ENCODE measurements around the gene GLRX3. TPM values are rescaled to one million over a fixed set of nuclear protein-coding genes. Genes with fewer than 3 reads are reported as not detected.
A peak's percentile ranks its signal among the peaks of the same experiment; 100 is the strongest.
"Not testable (repeated sequence)": the region's sequence is repeated elsewhere in the genome, so short reads cannot be mapped to it uniquely, and the experiment has no call there.

The GLRX3 gene
- polyA plus RNA-seq (2013, experiment 1 of 2) = 136 TPM
- polyA plus RNA-seq (2013, experiment 2 of 2) = 138 TPM

- H3K4me2 ChIP-seq (ENCODE audit: low read length, poor library complexity, severe bottlenecking) = peak within 1 kb of the TSS; percentile 96
- peak within 1 kb of the TSS in 1 of 2 experiments; percentile 94 for H3K14ac ChIP-seq (ENCODE audit: low read length in 2 of 2)
- H3K4ac ChIP-seq (ENCODE audit: low read depth in 1 of 2, low read length in 2 of 2) = peak within 1 kb of the TSS; percentile 84 to 97
- WGBS = under 1% methylated on average over 73 of the region's 96 CpGs
- H3K9me3 ChIP-seq (ENCODE audit: control insufficient read depth, low read length) = no peaks in the 10 kb centered on the region
- peaks cover 0 to 10% of the 10 kb centered on the region in 2 experiments for H3K36me3 ChIP-seq (ENCODE audit: control insufficient read depth in 1 of 2, insufficient read depth in 2 of 2, low read depth in 1 of 2, low read length in 2 of 2)
- DNase-seq = peak; percentile 87
- peak within 1 kb of the TSS; percentile 90 for H3K9ac ChIP-seq (ENCODE audit: low read length)
- peak within 1 kb of the TSS; percentile 87 to 90 for H3K18ac ChIP-seq (ENCODE audit: low read depth in 1 of 2, low read length in 2 of 2)
- peaks cover 10% of the 10 kb centered on the region for H3K79me1 ChIP-seq (replicated peaks; ENCODE audit: low read length, poor library complexity, severe bottlenecking)
- peak within 1 kb of the TSS; percentile 87 for H2BK15ac ChIP-seq (ENCODE audit: low read depth, poor library complexity, severe bottlenecking)
- no peaks in the 10 kb centered on the region for H3K27me3 ChIP-seq (ENCODE audit: control insufficient read depth in 1 of 2, insufficient read depth in 1 of 2, low read length in 2 of 2)
- peaks cover 20% of the 10 kb centered on the region for H3K4me1 ChIP-seq (ENCODE audit: control insufficient read depth, insufficient read depth, low read depth, low read length)
- peak within 1 kb of the TSS; percentile 97 for H2AFZ ChIP-seq (ENCODE audit: low read depth, low read length)
- peak within 1 kb of the TSS; percentile 98 for H2BK120ac ChIP-seq (ENCODE audit: low read depth, low read length)
- H4K91ac ChIP-seq (ENCODE audit: low read length) = peak within 1 kb of the TSS; percentile 93
- H3K4me3 ChIP-seq (ENCODE audit: insufficient read depth in 1 of 2, low read depth in 1 of 2, low read length in 2 of 2) = peak within 1 kb of the TSS; percentile 88 to 99
- H2BK5ac ChIP-seq (ENCODE audit: low read depth, low read length, poor library complexity, severe bottlenecking) = peak within 1 kb of the TSS; percentile 81
- peak within 1 kb of the TSS; percentile 43 for H3K27ac ChIP-seq (ENCODE audit: low read length, poor library complexity, severe bottlenecking)
- peak within 1 kb of the TSS; percentile 44 to 83 for H3K23ac ChIP-seq (ENCODE audit: low read length in 2 of 2)
- H4K8ac ChIP-seq (ENCODE audit: low read length) = peak within 1 kb of the TSS; percentile 99
- H2BK12ac ChIP-seq (ENCODE audit: low read length in 2 of 2) = peak within 1 kb of the TSS; percentile 25 to 66
- H2AK5ac ChIP-seq (ENCODE audit: low read length, severe bottlenecking) = peak within 1 kb of the TSS; percentile 46
Observed at GRCh38 chr10:130136226-130137089, at the start of gene GLRX3. TSS of gene GLRX3 (plus strand) at chr10:130136391. CDS start at chr10:130136421, 30 bp downstream.

- not testable (repeated sequence) for H3K9me3 ChIP-seq (ENCODE audit: control insufficient read depth, low read length); H3K14ac ChIP-seq (ENCODE audit: low read length in 2 of 2); H3K4me2 ChIP-seq (ENCODE audit: low read length, poor library complexity, severe bottlenecking); H4K8ac ChIP-seq (ENCODE audit: low read length); H3K27me3 ChIP-seq (ENCODE audit: control insufficient read depth in 1 of 2, insufficient read depth in 1 of 2, low read length in 2 of 2); H2BK15ac ChIP-seq (ENCODE audit: low read depth, poor library complexity, severe bottlenecking); H2BK120ac ChIP-seq (ENCODE audit: low read depth, low read length); H3K36me3 ChIP-seq (ENCODE audit: control insufficient read depth in 1 of 2, insufficient read depth in 2 of 2, low read depth in 1 of 2, low read length in 2 of 2); H2BK12ac ChIP-seq (ENCODE audit: low read length in 2 of 2); H2BK5ac ChIP-seq (ENCODE audit: low read depth, low read length, poor library complexity, severe bottlenecking); H3K18ac ChIP-seq (ENCODE audit: low read depth in 1 of 2, low read length in 2 of 2); H2AK5ac ChIP-seq (ENCODE audit: low read length, severe bottlenecking); H3K23ac ChIP-seq (ENCODE audit: low read length in 2 of 2); H3K4me3 ChIP-seq (ENCODE audit: insufficient read depth in 1 of 2, low read depth in 1 of 2, low read length in 2 of 2); H3K9ac ChIP-seq (ENCODE audit: low read length); H3K4ac ChIP-seq (ENCODE audit: low read depth in 1 of 2, low read length in 2 of 2); H2AFZ ChIP-seq (ENCODE audit: low read depth, low read length); H3K79me1 ChIP-seq (replicated peaks; ENCODE audit: low read length, poor library complexity, severe bottlenecking); H3K4me1 ChIP-seq (ENCODE audit: control insufficient read depth, insufficient read depth, low read depth, low read length); H4K91ac ChIP-seq (ENCODE audit: low read length); DNase-seq; H3K27ac ChIP-seq (ENCODE audit: low read length, poor library complexity, severe bottlenecking)
- WGBS = 67% methylated on average over 5 of the region's 5 CpGs
Observed at GRCh38 chr10:130090565-130090964, 45.6 kb upstream of the GLRX3 start.

- Histone ChIP-seq H3K9ac (ENCODE audit: low read length) (no peak overlapping the region), H2BK12ac (ENCODE audit: low read length in 2 of 2) (no peak overlapping the region), H4K8ac (ENCODE audit: low read length) (no peak overlapping the region), H3K18ac (ENCODE audit: low read depth in 1 of 2, low read length in 2 of 2) (no peak overlapping the region), H2BK120ac (ENCODE audit: low read depth, low read length) (no peak overlapping the region), H3K4me3 (ENCODE audit: insufficient read depth in 1 of 2, low read depth in 1 of 2, low read length in 2 of 2) (no peak overlapping the region), H3K23ac (ENCODE audit: low read length in 2 of 2) (no peak overlapping the region), H2AK5ac (ENCODE audit: low read length, severe bottlenecking) (no peak overlapping the region), H3K4me2 (ENCODE audit: low read length, poor library complexity, severe bottlenecking) (no peak overlapping the region), H3K79me1 (replicated peaks; ENCODE audit: low read length, poor library complexity, severe bottlenecking) (no peaks in the 10 kb centered on the region), H4K91ac (ENCODE audit: low read length) (no peak overlapping the region), H2BK15ac (ENCODE audit: low read depth, poor library complexity, severe bottlenecking) (no peak overlapping the region), H2BK5ac (ENCODE audit: low read depth, low read length, poor library complexity, severe bottlenecking) (no peak overlapping the region), H3K9me3 (ENCODE audit: control insufficient read depth, low read length) (no peaks in the 10 kb centered on the region), H2AFZ (ENCODE audit: low read depth, low read length) (no peak overlapping the region), H3K36me3 (ENCODE audit: control insufficient read depth in 1 of 2, insufficient read depth in 2 of 2, low read depth in 1 of 2, low read length in 2 of 2) (peaks cover 4 to 7% of the 10 kb centered on the region in 2 experiments), H3K4ac (ENCODE audit: low read depth in 1 of 2, low read length in 2 of 2) (no peak overlapping the region), H3K27ac (ENCODE audit: low read length, poor library complexity, severe bottlenecking) (no peak overlapping the region), H3K27me3 (ENCODE audit: control insufficient read depth in 1 of 2, insufficient read depth in 1 of 2, low read length in 2 of 2) (no peaks in the 10 kb centered on the region), H3K14ac (ENCODE audit: low read length in 2 of 2) (no peak overlapping the region), H3K4me1 (ENCODE audit: control insufficient read depth, insufficient read depth, low read depth, low read length) (no peaks in the 10 kb centered on the region)
- WGBS = 83% methylated on average over 3 of the region's 6 CpGs
- DNase-seq = no peak
Observed at GRCh38 chr10:130099344-130099743, 36.8 kb upstream of the GLRX3 start.

- Histone ChIP-seq H2BK15ac (ENCODE audit: low read depth, poor library complexity, severe bottlenecking) (no peak overlapping the region), H3K4ac (ENCODE audit: low read depth in 1 of 2, low read length in 2 of 2) (no peak overlapping the region), H3K4me2 (ENCODE audit: low read length, poor library complexity, severe bottlenecking) (no peak overlapping the region), H3K4me3 (ENCODE audit: insufficient read depth in 1 of 2, low read depth in 1 of 2, low read length in 2 of 2) (no peak overlapping the region), H2BK12ac (ENCODE audit: low read length in 2 of 2) (no peak overlapping the region), H3K36me3 (ENCODE audit: control insufficient read depth in 1 of 2, insufficient read depth in 2 of 2, low read depth in 1 of 2, low read length in 2 of 2) (peaks cover 8% of the 10 kb centered on the region in 2 experiments), H3K4me1 (ENCODE audit: control insufficient read depth, insufficient read depth, low read depth, low read length) (peaks cover 11% of the 10 kb centered on the region), H4K91ac (ENCODE audit: low read length) (no peak overlapping the region), H3K14ac (ENCODE audit: low read length in 2 of 2) (no peak overlapping the region), H4K8ac (ENCODE audit: low read length) (peak overlapping the region; percentile 38), H3K27me3 (ENCODE audit: control insufficient read depth in 1 of 2, insufficient read depth in 1 of 2, low read length in 2 of 2) (no peaks in the 10 kb centered on the region), H3K9ac (ENCODE audit: low read length) (no peak overlapping the region), H2BK120ac (ENCODE audit: low read depth, low read length) (no peak overlapping the region), H3K23ac (ENCODE audit: low read length in 2 of 2) (no peak overlapping the region), H2AK5ac (ENCODE audit: low read length, severe bottlenecking) (no peak overlapping the region), H3K79me1 (replicated peaks; ENCODE audit: low read length, poor library complexity, severe bottlenecking) (peaks cover 15% of the 10 kb centered on the region), H3K27ac (ENCODE audit: low read length, poor library complexity, severe bottlenecking) (no peak overlapping the region), H2BK5ac (ENCODE audit: low read depth, low read length, poor library complexity, severe bottlenecking) (no peak overlapping the region), H3K18ac (ENCODE audit: low read depth in 1 of 2, low read length in 2 of 2) (no peak overlapping the region), H3K9me3 (ENCODE audit: control insufficient read depth, low read length) (no peaks in the 10 kb centered on the region), H2AFZ (ENCODE audit: low read depth, low read length) (no peak overlapping the region)
- WGBS = 44% methylated on average over 22 of the region's 24 CpGs
- no peak for DNase-seq
Observed at GRCh38 chr10:130105724-130106123, 30.5 kb upstream of the GLRX3 start.
